ENCODE measurements around the gene KRT1.
"Not testable (repeated sequence)": the region's sequence is repeated elsewhere in the genome, so short reads cannot be mapped to it uniquely, and the experiment has no call there.

Gene KRT1

DNA sequence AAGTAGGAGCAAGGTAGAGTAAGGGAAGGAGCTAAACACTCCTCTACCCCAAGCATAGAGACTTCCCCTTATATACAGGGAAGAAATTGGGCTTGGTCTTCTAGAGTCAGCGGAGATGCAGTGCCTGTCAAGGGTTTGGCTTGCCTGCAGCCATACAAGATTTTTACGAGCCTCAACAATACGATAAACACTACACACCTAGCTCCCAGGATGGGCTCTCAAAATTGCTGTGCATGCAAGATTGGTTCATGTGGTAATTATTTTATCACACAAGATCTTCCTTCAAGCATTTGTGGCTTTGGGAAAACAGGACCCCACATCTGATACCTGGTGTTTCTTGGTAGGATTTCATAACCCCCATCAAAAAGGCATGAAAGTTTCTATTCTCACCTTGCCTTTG, at the start of gene KRT1:
KRT1 (minus strand) TSS at position 45 of the 400 bp plus-strand sequence. CDS start 59 bp downstream, outside the sequence.
- no peak for DNase-seq

DNA sequence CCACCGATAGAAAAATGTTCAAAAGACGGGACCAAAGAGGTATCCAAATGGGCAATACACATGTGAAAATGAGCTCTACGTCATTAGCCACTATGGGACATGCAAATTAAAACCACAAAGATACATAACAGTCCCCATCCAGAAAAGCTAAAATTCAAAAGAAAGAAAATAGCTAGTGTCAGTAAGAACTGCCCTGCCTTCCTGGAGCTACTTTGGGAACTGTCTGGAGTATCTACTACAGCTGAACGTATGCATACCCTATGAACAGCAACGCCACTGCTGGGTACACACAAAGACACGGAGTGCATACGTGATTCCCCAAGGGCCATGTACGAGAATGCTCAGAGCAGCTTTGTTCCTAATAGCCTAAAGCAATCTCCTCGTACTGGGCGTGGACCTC, 48.9 kb upstream of the KRT1 start:
- no peak for DNase-seq

DNA sequence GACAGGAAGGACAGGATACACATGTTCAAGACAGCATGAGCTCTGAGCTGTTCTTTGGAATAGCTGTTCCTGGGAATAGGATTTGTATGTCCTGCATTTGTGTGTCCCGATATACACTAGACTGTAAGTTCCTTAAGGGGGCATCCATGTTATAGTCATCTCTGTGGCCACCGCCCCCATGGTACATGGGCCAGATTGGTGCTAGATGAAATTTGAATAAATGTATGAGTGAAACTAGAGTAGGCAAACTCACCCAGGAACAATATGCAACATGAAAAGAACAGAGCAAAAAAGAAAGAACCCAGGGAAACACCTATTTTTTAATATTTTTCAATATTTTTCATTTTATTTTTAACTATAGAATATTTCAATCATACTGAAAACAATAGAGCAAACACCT, 48.2 kb upstream of the KRT1 start:
- DNase-seq: no peak

DNA sequence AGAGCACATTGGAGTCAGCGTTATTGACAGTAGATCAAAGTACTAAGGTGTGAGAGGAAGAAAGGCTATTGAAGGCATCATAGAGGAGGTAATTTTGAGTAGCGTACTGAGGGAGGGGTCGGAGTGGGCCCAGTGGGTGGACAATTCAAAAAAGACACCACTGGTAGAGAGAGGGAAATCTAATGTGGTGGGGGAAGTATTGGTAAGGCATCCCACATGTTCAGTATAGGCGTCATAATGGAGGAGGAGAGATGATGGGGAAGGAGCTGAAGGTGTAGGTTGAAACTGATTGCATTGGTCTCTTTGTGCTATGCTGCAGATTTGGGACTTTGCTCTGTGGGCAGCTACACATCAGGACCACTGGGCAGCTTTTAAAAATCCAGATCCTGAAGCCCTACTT, 46.8 kb upstream of the KRT1 start:
- no peak for DNase-seq

GRCh38 chr12:52726451-52726850, 46.2 kb upstream of the KRT1 start:
- no peak for DNase-seq

- no peak for DNase-seq
These were observed 44.2 kb upstream of the KRT1 start for GRCh38 chr12:52724384-52724783.

DNA sequence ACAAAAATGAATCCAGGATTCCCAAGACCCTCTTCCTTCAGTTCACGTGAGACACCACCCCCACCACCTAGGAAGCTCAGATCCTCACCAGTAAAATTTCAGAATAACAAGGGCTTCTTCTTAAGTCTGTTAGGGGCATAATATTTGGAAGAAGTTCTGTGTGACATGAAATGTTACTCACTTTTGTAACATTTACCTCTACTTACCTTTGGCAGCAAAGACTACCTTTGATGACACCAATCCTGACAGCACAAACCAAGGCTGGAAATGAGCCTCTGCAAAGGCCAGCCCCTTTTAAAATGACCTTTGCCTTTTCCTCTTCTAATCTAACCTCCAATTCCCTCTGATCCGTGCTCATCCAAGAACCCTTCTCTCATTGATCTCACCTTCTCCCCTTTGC, 42.5 kb upstream of the KRT1 start:
- DNase-seq: no peak

DNA sequence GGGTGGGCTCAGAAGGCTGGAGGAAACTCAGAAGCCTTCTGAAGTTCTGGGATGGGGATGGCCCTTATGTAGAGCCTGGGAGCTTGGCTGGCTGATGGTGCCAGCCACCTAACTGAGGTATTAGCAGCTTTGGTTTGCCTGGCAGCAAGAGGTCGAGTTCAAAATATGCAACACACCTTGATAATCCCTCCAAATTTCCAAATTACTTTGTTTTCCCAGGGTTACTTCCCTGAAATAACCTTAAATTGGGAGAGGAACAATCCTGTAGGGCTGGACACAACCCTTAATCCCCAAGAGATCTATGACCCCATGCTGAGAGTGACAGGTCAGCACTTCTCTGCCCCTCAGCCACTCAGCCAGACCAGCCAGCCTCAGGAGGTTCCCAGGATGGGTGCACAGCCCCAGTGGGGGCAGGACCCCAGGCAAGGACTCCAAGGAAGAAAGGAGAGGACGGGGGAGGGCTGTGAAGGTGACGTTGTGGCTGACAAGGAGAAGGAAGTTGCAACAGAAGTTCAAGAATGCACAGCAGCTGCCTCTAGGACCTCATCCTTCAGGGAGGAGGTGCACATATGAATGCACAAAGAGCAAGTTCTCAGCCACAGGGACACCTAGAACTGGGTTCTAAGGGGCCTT, 41.7 kb upstream of the KRT1 start:
- DNase-seq: no peak

GRCh38 chr12:52720365-52720886, 40.2 kb upstream of the KRT1 start:
- no peak for DNase-seq

- no peak for DNase-seq
These were observed 35.9 kb upstream of the KRT1 start for GRCh38 chr12:52716061-52716460.

- DNase-seq: no peak
These were observed 35.2 kb upstream of the KRT1 start for GRCh38 chr12:52715416-52715815.

DNA sequence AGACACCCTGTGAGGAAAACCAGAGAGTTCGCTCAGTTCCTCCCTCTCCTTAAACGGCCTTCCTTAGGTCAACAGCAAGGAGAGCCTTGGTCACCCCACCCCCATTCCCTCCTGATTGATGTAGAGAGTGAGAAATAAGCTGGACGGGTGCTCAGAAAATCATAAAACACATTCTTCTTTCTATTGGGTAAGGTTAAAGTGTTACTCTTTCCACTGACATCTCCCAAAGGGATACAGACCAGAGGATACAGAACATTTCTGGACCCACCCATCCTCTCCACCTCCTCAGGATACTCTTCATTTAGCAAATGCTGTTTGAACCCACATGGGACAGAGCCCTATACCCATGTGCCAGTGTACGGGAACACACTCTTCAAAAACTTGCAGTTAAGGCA, 34.7 kb upstream of the KRT1 start:
- DNase-seq: no peak

DNA sequence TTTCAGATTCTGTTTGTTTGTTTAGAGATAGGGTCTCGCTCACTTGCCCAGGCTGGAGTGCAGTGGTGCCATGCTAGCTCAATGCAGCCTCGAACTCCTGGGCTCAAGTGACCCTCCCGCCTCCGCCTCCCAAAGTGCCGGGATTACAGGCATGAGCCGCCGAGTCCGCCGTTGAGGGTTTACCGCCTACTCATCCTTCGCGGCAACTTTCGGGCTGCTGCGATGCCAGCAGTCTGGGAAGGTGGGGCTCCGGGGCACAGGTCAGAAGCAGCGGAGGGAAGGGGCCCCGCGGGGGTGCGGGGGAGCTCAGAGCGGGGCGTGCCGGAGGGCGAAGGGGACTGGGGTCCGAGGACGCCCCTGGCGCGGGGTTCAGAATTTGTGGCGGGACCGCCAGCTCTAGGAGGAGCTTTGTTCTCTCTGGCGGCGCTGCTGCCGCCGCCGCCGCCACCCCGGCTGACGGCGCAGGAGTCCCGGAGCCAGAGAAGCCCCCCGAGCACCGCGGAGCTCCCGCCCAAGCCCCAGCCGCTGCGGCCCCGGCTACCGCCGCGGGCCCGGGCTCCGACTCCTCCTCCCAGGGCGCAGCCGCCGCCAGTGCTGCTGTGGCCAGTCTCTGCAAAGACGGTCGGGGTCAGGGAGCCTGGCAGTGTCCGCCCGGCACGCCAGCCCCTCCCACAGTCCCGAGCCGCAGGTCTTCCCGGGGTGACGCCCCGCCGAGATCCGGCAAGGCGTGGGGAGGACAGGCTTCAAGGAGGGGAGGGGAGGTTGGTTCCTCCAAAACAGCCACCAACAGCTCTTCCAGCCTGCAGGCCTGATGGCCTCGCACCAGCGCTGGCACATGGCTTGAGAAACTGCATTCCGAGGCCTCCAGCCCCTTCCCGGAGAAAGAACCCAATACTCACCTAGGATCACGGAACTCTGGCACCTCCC, 34.0 kb upstream of the KRT1 start:
- DNase-seq: no peak

- not testable (repeated sequence) for DNase-seq
These were observed 31.9 kb upstream of the KRT1 start for GRCh38 chr12:52712122-52712521.

DNA sequence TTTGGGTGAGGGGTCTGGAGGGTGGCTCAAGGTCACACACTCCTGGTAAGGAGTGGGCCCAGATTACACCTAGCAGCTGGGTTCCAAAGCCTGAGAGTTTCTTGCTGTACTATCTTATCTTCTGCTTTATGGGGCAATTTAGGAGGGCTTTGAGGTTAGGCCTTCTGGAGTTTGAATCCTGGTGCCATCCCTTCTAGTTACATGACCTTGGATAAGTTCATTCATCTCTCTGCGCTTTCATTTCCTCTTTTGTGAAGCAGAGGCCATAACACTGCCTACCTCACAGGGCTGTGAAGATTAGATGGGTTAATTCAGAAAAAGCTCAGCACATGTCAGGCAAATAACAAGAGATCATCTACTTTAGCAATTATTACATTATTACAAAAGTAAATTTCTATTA, 30.5 kb upstream of the KRT1 start:
- DNase-seq: peak in 1 of 2 experiments; percentile 3

DNA sequence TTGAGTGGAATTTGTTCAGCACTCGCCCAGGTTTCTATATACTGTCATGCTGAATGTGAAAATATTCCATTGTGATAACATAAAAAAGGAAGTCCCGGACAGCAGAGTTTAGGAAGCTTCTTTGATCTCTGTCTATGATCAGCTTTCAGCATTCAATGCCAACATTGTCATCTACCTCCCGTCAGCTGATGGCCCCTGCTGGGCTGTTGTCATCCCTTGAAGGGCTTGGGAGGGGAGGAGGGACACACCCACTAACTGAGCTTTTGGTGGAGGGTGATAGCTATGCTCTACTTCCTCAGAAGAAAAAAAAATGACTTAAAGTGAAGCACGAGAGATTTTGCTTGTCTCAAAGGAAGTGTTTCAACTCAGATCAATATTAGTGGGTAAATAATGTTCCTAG, 27.8 kb upstream of the KRT1 start:
- DNase-seq: no peak

DNA sequence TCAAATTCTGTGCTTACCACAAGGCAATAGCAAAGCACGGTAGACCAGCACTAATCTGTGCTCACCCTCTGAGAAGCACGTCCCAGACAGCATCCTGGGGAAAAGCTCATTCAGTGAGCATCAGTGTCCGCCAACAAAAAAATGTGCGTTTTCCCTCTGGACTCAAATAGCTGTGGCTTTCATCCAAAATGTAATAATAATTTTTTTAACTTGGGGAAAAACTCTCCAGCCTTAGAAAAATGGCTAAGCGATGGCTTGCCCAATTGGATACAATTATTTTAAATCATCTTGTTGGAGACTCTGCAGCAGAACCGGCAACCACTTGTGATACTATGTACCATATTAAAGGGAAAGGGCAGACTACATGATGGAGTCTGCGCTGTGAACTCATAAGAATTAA, 24.3 kb upstream of the KRT1 start:
- no peak for DNase-seq

DNA sequence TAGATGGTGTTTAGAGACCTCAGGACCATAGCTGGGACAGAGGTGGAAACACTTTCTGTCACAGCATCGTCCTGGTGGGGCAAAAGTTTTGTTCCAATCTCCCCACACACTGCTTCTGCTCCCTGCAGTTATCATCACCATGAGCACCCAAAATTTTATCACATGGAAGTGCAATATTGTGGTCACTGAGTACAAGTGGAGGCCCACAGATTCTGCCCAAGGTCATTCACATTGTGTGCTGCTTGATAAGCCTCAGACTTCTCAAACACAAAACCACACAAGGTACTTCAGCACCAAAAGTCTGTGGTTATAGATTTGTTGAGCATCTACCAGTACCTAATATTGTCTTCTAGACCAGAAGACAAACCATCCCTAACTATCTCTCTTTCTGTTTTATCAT, 23.7 kb upstream of the KRT1 start:
- DNase-seq: no peak

GRCh38 chr12:52703424-52703823, 23.2 kb upstream of the KRT1 start, which contains the start of gene KRT77:
Gene KRT77 (minus strand): TSS chr12:52703524. CDS start chr12:52703434, 90 bp downstream.
- no peak for DNase-seq

- no peak for DNase-seq
These were observed 22.1 kb upstream of the KRT1 start for GRCh38 chr12:52702338-52702737.

DNA sequence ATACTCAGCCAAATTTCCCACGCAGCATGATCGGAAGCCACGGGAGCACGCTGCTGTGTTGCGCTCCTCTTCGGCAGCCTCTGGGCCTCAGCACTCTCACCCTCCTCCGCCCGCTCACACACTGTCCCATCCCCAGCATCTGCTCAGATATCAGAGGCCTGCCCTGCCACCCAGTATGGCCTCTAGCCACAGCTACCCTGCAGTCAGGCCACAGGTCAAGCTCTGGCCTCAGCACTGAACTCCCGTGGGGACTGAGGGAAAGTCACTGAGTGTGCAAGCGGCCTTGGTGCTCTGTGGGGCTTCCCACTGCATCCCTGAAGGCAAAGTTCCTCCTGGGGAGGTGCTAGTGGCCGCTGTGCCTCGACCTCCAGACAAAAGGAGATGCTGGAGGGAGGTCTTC, 21.1 kb upstream of the KRT1 start:
- no peak for DNase-seq

DNA sequence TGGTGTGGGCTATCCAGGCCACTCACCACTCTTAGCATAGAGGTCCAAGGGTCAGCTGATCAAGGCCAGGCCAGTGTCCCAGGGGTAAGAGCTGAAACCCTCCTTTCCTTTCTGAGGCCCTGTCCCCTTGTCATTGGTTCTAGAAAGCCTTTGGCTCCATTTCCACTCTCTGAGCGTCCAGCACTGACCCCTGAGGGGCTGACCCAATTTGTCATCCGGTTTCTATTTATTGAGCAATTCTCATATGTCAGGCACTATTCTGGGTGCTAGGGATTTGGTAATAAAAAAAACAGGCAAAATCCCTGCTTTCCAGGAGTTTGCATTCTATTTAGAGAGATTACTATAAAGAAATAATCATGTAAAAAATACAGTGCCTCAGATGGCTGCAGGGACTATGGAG, 19.8 kb upstream of the KRT1 start:
- no peak for DNase-seq

GRCh38 chr12:52699373-52699772, 19.2 kb upstream of the KRT1 start:
- no peak for DNase-seq

Measured in AML-193 (cell line).